Esophagus muscularis mucosa (tissue), 2 donors: Measurements from ENCODE around the gene MACROD2.

Experiments
- POLR2A ChIP-seq: fragments of 450-650 bp; IDR thresholded peaks from one replicate; pipeline ENCODE4 v1.6.1; 2017; ENCODE audit warnings: antibody characterized with exemption, moderate library complexity, mild to moderate bottlenecking, low read depth
- POLR2AphosphoS5 ChIP-seq, 2 donors: sonication (generic); formaldehyde crosslinking; IDR thresholded peaks; one replicate each; pipeline ENCODE4 v1.6.1; 2017; ENCODE audit warnings: antibody characterized with exemption in 2 of 2

DNA sequence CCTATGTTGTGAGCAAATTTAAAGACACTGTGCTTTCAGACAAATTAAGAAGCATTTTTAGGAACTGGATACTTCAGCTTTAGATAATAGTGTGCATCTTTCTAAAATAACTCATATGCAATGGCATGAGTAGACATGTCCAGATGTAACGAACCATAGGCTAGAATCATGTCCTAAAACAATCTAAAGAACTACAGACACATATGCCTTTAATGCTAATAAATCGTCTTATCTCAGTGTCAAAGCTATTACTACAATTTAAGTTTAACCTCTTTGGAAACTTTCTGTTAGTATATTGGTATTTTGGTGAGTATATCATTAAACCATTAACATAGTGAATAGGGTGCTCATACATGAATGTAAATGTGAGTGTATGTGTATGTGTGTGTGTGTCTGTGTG is 1250.6 kb downstream of the MACROD2 start:
- TF ChIP-seq POLR2AphosphoS5 (IDR thresholded peaks at IDR 0.05): no peak
- TF ChIP-seq POLR2A: no peak
